HG03025 (cell line): ENCODE data around the gene OR2C1.

Source experiments
- ATAC-seq: cut with Tn5 transposase; IDR thresholded peaks from one replicate; pipeline ENCODE4 v1.9.1; 2021; ENCODE audit warnings: mild to moderate bottlenecking, moderate library complexity; ENCODE audit not compliant: unreplicated experiment, low FRiP score

OR2C1 gene

GRCh38 chr16:3389663-3390338 is 34.1 kb downstream of the OR2C1 start:
- no peak for ATAC-seq

GRCh38 chr16:3400446-3400778 is 44.7 kb downstream of the OR2C1 start:
- ATAC-seq = peak; percentile 26

GRCh38 chr16:3400779-3401688 is 45.3 kb downstream of the OR2C1 start, which contains the start of the genes ZNF174 and ZSCAN32:
ZNF174 (plus strand) TSS chr16:3401215; CDS start chr16:3402005, 790 bp downstream.
ZSCAN32 (minus strand) TSS chr16:3401004; CDS start chr16:3397557, 3,447 bp downstream.
- ATAC-seq = peak; percentile 88

- ATAC-seq = no peak
Measured at GRCh38 chr16:3401719-3402397, 46.2 kb downstream of the OR2C1 start.
